Limb (tissue), 2 donors: ENCODE data around the gene AQP5.

ENCODE experiments used
- DNase-seq, 2 donors: peaks; one replicate each; pipeline ENCODE4 v3.0.0-alpha.2; 2016; ENCODE audit errors: extremely low spot score in 2 of 2

Gene AQP5

DNA sequence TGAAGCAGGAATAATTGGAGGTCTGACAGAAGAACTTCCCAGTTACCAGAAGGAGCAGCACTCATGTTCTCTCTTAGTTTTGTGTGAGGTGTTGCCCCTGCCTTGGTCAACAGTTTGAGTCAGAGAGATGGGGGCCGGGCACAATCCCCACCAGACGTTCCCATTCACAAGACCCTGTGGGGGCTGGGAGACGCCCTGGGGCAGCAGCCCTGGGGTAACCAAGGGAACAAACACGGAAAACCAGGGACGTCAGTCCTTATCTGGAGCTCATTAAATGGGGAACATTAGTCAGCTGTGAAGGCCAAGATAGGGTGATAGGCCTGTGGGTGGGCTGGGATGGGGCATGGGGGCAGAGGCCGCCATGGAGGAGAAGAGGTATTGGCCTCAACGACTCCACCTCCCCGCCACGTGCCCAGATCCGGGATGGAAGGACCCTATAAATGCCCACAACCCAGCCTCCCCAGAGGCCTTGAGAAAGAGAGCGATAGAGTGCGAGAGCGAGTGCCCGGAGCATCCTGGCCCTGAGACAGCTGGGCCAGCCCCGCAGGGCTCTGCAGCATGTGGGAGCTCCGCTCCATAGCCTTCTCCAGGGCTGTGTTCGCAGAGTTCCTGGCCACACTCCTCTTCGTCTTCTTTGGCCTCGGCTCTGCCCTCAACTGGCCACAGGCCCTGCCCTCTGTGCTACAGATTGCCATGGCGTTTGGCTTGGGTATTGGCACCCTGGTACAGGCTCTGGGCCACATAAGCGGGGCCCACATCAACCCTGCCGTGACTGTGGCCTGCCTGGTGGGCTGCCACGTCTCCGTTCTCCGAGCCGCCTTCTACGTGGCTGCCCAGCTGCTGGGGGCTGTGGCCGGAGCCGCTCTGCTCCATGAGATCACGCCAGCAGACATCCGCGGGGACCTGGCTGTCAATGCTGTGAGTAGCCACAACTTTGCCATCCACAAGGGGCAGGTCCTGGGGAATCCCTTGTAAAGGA, 11.1 kb upstream of the AQP5 start, which contains the start of gene AQP2:
TSS of gene AQP2 (plus strand) at position 465 of the 979 bp plus-strand sequence. CDS start at position 559, 94 bp downstream.
- no peak for DNase-seq

DNA sequence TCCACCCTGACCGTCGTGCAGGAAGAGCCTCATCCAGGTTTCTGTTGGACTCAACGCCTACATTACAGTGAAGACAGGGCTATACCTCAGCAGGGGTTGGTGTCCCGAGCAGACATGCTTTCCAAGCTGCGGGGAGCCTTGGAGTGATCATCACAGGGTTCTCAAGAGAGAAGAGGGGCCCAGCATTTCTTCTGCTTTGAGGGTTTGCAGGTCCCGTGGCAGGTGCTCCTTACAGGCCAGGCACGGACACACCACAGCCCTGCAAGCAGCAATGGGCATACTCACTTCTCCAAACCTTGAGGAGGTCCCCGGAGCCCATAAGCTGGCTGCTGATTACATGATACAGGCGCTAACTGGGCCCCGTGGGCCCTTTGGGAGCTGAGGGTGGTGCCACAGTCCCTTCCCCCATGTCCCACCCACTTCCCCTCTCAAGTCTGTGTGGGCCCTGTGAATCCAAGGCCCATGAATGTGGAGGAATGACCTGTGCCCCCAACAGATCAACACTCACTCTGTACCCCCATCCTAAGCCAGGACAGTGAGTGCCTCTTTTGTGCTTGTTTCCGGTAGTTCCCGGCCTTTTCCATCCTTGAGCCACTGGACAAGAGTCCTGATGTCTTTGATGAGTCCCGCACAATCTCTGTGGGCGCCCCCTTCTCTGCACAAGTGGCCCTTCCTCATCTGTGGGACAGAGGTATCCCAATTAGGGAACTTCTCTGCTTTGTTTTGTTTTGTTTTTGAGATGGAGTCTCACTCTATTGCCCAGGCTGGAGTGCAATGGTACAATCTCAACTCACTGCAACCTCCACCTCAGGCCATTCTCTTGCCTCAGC, 10.0 kb upstream of the AQP5 start:
- DNase-seq, result no peak

DNA sequence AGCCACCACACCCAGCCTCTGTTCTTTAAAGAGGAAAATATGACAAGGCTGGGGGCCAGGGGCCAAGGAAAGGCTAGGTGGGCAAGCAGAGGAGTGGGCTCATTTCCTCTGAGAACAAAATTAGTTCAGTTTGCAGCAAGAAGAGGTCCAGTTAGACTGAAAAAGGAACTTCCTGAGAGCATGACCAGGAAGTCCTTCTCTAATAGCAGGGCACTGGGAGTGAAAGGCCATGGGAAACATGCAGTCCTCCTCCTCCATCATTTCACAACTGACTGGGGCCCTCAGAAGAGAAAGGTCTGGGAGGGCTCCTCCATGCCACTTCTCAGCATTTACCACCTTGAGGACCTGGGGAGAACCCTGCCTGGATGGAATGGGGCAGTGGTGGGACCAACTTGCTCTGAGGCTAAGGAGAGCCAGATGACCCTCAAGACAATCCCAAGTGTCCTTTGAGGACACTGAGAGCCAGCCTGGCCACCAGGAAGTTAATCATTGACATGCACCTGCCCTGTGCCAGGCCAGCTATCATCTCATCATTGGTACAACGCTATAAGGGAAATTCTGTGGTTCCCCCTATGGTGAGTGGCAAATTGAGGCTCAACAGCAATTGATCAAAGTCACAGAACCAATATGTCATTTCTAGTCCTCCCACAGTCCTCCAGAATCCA, 9.1 kb upstream of the AQP5 start:
- no peak for DNase-seq

DNA sequence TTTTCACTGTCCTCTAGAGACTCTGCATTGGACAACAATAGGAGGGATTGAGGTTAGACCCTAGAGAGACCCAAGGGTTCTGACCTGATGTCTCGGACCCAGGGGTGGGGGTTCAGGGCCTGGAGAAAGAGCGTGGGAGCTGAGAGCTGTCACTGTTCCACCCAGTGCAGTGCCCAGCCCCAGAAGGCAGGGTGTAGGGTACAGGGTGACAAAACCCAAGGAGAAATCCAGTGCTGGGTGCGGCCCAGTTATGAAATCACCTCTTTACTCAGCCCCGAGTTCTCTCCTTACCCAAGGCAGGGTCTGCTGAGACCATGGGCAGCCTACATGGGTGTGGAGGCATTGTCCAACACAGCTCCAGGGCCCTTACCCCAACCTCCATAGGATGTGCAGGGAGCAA, 8.5 kb upstream of the AQP5 start:
- no peak for DNase-seq

DNA sequence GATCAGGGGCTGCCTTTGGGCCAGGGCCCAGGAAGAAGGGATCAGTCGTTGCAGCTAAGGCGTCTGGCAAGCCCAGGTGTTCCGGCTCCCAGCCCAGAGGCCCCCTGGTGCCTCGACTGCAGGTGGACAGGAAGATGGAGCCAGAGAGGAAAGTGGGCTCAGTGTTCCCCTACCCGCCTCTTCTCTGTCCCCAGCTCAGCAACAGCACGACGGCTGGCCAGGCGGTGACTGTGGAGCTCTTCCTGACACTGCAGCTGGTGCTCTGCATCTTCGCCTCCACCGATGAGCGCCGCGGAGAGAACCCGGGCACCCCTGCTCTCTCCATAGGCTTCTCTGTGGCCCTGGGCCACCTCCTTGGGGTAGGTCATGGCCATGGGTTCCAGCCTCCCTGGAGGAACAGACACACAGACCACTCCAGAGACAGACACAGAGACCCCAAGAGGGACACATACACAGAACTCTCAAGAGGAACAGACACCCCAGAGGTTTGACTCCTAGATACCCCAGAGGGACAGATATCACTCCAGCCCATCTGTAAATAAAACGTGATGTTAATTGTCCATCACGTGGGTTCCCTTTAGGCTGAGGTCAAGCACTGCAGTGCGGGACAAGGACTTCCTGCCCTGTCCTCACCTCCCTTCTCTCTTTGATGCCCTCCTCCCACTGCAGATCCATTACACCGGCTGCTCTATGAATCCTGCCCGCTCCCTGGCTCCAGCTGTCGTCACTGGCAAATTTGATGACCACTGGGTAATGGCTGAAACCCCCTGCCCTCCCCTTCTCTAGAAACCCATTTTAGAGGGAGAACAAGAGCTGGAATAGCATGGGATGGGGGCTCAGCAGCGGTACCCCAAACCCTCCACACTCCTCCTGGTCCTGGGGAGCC, 7.5 kb upstream of the AQP5 start:
- DNase-seq, result no peak

DNA sequence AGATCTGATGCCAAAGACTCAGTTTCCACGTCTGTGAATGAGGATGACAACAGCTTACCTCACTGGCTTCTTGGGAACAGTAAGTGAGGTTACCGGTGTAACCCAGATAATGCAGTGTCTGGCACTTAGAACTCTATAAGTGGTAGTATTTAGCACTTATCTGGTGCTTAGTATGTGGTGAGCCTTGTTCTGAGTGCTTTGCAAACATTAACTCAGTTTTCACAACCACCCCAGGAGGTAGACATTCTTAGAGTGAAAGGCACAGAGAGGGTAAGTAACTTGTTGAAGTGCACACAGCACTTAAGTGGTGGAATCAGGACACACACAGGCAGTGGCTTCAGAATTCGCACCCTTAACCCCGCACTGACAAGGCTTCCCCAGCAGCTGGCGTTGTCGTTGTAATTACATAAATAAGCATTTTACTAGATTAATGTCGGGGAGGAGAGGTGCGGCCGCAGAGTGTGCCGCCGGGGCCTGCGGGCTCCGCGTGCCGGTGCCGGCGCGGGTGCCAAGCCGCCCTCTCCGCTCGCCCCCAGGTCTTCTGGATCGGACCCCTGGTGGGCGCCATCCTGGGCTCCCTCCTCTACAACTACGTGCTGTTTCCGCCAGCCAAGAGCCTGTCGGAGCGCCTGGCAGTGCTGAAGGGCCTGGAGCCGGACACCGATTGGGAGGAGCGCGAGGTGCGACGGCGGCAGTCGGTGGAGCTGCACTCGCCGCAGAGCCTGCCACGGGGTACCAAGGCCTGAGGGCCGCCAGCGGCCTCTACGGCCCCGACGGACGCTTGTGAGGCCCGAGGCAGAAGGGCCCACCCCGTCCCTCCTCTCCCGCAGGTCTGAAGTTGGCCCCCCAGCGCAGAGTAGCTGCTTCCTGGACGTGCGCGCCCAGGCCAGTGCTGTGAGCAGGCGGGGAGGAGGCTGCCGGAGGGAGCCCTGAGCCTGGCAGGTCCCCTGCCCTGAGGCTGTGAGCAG, 6.5 kb upstream of the AQP5 start:
- DNase-seq, result no peak

DNA sequence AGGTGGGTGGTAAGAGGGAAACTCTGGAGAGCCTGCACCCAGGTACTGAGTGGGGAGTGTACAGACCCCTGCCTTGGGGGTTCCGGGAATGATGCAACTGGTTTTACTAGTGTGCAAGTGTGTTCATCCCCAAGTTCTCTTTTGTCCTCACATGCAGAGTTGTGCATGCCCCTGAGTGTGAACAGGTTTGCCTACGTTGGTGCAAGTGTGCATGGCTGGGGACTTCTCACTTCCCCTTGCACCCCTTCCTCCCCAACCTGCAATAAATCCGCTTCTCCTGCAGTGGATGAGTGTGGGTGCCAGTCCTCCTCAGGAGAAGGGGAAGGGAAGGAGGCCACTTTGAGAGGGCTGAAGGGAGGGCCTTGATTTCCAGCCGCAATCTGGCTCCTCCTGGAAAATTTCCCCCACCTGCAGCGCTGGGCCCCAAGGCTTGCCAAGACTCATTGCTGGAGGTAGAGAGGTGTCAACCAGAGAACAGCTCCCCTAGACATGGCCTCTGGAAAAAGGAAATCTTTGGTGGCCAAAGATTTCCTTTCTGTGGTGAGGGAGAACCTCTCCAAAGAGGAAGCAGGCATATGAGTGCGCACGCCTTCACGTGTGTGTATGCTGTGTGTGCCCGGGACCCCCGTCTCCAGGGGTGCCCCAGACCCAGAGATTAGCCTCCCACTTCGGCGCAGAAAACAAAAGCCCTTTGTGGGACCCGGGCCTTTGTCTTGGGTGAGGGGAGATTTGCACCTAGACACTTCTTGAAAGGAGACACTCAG, 5.6 kb upstream of the AQP5 start:
- no peak for DNase-seq

DNA sequence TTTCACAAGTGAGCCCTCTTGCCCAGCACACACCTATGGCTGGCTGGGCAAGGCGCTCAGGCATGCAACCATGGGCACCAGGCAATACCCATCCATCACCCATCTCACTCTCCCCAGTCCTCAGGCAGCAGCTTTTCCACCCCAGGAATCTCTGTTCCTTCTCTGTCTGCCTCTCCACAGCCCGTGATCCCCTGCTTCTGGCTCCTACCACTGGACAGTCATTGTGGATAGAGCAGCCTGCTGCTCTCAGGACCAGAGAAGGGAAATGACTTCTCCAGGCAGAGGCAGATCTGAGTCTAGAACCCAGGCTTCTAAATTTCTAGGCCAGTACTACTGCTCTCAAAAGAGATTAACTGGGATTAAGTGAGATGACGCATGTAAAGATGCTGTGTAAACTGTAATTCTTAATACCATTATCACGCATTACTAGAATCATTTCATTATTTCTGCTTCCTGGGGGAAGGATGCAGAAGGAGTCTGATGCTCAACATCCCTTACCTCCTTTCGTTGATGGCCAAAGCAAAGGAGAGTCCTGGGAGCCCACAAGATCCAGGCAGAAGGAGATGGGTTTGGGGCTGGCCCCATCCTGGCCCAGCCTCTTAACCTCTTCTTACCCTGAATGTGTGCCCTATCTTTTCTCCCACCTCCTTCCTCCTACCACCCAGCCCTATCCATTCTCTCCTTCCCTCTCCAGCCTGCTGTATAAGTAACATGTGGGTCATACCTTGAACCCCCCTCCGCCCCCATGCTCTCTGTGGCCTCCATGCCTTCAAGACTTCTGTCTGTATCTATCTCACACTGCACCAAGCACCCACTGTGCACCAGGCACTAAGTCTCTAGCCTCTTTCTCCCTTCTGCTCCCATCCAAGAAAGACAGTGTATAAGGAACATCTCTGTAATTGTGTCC, 4.8 kb upstream of the AQP5 start:
- DNase-seq, result no peak

DNA sequence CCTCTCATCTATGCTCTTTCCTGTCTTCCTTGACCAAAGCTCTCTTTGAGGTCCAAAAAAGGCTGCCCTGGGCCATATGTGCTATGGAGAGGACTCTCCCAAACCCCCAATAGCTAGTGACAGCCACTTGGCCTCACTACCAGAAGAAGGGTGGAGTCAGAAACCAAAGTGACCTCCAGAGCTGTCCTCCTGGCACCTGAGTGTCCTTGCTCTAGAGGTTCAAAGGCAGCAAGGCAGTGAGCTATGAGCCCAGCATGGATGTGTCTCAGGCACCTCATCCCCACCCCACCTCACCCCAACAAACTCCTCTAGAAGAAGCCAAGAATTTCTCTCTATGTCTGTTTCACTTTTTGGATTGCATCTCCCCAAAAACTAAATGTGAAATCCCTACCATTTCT, 4.1 kb upstream of the AQP5 start:
- DNase-seq, result no peak

DNA sequence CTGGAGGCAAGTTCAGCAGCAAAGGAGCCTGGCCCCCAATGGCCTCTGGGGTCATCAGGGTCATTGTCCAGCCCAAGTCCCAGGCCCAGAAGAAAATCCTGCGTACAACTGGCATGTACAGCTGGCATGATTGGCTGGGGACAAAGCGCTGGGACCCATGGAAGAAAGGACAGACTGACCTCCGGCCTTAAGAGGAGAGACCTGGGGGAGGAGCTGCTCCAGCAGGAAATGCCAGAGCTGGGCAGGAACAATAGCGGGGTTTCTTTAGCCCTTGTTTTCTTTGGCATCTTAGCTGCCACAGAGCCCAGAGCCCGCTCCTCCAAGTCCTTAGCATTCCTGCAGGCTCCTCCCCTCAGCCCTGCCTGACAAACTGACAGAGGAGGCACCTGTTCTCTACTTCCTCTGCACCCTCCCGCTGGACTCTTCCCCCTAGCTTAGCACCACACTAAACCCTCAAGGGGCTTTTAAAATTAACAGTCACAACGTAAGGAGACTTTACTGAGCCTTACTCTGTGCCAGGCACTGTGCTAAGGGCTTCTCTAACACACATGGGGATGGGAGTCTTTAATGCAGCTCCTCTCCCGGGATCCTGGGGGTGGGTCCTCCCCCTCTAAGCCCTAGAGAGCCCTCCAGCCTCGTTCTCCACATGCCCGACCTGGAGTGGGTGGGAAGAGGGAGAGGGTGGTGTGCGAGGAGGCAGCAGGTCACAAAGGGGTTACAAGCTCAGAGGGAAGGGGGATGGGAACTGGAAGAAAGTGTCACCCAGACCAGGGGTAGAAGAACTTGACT, 1.8 kb upstream of the AQP5 start:
- no peak for DNase-seq

DNA sequence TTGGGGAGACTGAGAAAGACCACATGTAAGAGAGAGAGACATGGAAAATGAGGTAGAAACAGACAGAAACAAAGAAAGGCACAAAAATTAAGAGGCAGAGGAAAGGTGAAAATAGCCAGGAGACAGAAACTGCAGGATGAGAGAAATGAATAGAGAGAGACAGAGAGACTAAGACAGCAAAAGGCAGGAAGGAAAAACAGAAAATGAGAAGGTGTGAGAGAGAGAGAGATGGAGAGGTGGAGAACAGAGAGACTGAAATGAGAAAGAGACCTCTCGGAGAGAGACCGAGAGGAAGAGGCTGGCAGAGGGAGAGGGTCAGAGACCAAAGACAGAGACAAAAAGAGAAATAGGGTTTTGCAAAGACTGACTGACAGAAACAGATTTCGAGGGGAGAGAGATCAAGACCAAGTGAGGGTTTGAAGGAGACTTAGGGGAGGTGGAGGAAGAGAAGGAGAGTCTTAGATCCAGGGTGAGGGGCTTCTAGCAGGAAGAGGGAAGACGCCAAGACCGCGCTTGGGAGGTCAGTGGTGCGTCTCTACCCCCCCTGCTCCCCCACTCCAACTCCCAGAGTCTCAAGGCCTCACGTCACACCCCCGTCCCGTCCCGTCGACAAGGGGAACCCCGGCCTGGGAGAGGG, 1.1 kb upstream of the AQP5 start:
- DNase-seq, result no peak

DNA sequence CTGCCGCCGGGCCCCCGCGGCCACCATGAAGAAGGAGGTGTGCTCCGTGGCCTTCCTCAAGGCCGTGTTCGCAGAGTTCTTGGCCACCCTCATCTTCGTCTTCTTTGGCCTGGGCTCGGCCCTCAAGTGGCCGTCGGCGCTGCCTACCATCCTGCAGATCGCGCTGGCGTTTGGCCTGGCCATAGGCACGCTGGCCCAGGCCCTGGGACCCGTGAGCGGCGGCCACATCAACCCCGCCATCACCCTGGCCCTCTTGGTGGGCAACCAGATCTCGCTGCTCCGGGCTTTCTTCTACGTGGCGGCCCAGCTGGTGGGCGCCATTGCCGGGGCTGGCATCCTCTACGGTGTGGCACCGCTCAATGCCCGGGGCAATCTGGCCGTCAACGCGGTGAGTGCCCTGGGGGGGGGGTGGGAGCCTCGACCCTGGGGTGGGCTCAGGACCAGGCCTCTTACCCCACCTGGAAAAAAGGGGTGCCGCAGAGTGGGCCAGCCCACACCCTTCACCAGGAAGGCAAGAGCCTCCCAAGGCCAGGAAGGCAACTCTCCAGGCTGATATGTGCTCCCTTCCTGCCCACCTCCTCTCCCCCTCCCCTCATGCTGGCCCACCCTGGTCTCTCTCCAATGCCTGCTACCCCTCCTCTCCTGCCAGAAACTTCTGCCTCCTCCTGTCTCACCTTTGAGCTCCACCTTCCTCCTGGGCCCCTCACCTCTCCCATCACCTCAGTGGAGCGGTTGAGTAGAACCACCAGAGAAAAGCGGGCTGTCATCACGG, 507 bp downstream of the AQP5 start:
- no peak for DNase-seq

DNA sequence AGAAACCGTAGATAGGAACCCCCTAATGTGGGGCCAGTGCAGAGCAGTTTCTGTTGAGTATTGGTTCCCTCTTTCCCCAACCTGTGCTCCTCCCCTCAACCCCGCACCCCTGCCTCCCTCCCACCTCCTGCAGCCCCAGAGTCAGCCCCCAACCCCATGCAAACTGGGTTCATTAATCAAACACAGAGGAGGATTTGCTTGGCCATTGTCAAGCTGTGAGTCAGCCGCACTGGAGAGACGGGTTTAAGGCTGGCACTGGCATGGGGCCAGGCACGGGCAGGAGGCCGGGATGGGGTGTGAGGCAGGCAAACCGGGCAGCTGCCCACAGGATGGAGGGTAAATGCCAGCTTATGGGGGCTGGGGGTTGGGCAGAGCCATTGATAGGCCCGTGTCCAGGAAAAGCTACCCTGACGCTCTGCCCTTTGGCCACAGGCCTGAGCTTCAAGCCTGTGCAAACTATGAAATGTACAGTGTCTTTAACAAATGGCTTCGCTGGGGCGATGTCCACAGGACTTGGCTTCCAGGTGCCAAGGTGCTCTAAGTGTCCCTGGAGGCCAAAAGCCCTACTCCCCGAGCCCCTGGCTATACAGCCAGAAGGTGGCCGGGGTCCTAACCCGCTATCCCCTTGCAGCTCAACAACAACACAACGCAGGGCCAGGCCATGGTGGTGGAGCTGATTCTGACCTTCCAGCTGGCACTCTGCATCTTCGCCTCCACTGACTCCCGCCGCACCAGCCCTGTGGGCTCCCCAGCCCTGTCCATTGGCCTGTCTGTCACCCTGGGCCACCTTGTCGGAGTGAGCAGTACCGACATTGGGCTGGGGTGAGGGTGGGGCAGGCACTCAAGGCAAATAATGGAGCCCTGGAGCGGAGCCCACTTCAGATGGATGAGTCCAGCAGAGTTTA, 1.4 kb downstream of the AQP5 start:
- DNase-seq, result no peak

DNA sequence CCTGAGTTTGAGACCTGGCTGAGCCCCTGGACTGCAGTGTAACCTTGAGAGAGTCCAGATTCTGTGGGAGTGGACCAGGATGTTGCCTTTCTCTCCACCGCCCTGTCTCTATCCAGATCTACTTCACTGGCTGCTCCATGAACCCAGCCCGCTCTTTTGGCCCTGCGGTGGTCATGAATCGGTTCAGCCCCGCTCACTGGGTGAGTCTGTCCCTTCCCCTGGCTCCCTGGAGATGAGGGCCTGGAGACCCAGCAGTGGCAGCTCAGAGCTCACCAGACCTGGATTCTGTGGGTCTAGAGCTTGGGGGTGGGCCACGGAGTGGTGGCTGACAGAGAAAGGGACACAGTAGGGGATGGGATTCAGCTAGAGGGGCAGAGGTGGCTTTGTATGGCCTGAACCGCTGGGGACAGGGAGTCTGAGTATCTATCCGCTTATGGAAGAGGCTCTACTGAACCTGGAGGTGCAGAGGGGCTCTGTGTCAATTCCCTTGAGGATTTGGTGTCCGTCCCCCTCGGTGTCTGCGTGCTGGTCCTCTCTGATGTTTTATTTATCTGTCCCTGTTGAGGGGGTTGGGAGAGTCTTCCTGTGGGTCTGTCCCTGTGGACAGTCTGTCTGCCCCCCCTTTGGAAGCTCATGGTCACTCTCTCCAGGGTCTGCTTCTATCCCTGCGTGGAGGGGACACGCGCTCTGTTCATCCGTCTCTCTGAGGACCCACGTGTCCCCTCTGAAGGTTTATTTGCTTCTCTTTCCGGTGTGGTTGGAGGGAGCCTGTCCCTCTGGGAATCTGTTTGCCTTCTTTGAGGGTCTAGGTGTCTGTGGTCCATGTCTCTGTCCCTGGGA, 2.5 kb downstream of the AQP5 start:
- no peak for DNase-seq
